Amygdala (tissue), 56 donors: ENCODE results near the gene INO80E.
A peak's percentile ranks its signal among the peaks of the same experiment; 100 is the strongest.
"Not testable (repeated sequence)": the region's sequence is repeated elsewhere in the genome, so short reads cannot be mapped to it uniquely, and the experiment has no call there.

Experiments used
- DNase-seq, 56 donors: peaks; one replicate each; lab custom pipeline; 2025; lab: John Stamatoyannopoulos, UW

INO80E gene

GRCh38 chr16:30027588-30028437 lies 31.8 kb downstream of the INO80E start:
- DNase-seq, result no peak

GRCh38 chr16:30028438-30029076 lies 32.5 kb downstream of the INO80E start:
- DNase-seq, result no peak

- peak in 1 of 56 donors; percentile 9 for DNase-seq
Measured at GRCh38 chr16:30030011-30030685, 34.1 kb downstream of the INO80E start.

- peak in 16 of 56 donors; percentile 11 to 63 (median 22) for DNase-seq
Measured at GRCh38 chr16:30030841-30031413, 34.9 kb downstream of the INO80E start, which contains the start of gene TLCD3B. TSS of gene TLCD3B (minus strand) at chr16:30031271. CDS start at chr16:30030527, 744 bp downstream.

DNA sequence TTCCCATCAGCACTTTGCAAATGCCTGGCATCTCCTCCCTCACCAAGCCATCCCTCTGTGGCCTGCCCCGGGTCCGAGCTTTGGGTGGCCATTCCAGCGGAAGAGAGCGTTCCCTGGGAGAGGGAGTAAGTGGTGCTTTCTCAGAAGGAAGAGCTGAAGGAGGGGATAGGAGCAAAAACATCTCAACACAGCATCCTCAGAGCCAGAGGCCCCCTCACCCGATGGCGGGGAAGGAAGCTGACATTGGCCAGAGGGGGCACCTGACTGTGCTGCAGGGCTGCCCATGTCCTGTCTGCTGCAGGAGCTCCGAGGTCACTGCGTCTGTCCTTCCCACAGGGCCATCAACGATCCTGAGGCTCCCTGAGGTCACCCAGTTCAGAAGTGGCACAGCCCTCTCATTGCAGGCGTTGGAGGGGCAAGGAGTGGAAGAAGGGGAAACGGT lies 35.5 kb downstream of the INO80E start:
- no peak for DNase-seq

- peak in 25 of 56 donors; percentile 5 to 67 (median 32) for DNase-seq
Measured at GRCh38 chr16:30032083-30032819, 36.2 kb downstream of the INO80E start.

DNA sequence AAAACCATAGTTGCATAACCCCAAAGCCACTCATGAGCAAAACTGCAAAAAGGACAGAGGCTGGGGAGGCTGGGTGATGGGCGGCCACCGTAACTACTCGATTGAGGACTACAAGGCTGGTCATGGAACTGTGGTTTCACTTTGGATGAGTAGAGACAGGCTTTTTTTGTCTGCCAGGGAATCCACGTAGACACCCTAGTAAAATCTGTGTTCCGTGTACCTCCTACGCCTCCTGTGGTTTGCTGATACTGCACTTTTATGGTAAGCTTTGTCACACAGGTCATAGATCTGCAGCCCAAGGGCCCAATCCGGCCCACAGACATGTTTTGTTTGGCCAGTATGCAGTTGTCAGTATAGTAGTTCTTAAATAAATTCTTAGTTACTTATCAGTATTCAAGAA lies 37.2 kb downstream of the INO80E start:
- no peak for DNase-seq

- DNase-seq, result no peak
Measured at GRCh38 chr16:30040221-30040620, 44.2 kb downstream of the INO80E start.

DNA sequence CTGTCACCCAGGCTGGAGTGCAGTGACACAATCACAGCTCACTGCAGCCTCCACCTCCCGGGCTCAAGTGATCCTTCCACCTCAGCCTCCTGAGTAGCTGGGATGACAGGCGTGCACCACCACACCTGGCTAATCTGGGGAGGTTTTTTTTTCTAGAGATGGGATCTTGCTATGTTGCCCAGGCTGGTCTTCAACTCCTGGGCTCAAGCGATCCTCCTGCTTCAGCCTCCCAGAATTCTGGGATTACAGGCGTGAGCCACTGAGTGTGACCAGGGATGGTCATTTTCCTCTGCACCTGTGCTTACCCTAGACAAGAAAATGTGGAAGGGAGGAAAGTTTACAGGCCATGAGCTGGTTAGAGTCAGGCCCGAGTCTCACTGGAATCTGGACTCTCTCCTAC lies 44.6 kb downstream of the INO80E start:
- not testable (repeated sequence) for DNase-seq

DNA sequence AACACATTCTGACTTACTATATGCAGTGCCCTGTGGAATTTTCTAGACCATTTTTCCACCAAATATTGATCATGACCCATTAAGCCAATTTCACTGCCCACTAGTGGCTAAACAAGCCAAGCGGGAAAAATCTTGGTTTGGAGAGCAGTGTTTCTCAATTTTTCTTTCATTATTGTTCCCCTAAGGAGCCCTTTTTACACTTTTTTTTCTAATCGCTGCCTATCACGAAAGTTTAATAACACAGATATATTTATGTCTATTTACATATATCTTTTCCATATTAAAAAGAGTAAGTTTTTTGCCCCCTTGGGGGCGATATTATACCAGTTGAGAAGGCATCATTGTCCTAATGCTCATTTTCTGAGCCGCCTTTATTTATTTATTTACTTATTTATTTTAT lies 45.8 kb downstream of the INO80E start:
- peak in 1 of 56 donors; percentile 6 for DNase-seq

GRCh38 chr16:30046178-30046577 lies 50.1 kb downstream of the INO80E start:
- DNase-seq, result no peak

GRCh38 chr16:30046588-30046987 lies 50.5 kb downstream of the INO80E start:
- DNase-seq, result no peak

DNA sequence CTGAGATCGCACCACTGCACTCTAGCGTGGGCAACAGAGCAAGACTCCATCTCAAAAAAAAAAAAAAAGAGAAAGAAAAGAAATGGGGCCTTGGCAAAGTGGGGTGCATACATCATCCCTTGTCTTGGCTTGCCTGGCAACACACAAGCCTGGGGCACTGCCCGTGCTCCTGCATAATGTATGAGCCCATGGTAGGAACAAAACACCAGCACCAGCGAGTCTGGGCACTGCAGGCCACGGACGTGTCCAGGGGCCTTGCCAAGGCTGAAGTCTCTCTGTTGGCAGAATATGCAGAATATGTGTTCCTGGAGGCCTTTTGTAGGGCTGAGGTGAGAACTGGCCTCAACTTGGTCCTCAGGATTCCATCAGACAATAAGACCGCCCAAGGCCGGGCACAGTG lies 53.8 kb downstream of the INO80E start:
- peak in 41 of 56 donors; percentile 10 to 90 (median 60) for DNase-seq

DNA sequence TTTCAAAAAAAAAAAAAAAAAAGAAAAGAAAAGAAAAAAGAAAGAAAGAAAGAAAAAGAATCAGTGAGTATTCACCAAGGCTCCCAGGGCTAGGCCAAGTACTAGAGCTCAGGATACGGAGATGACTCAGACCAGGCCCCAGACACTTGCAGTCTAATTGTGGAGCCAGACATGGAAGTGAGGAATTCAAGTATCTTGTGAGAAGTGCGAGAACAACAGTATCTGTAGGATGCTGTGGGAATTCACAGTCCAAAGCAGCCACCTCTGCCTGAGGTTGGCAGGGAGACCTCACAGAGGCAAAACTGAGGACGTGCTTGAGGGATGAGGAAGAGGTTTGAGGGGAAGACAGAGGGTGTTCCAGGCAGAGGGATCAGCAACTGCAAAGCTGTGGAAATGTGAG lies 55.5 kb downstream of the INO80E start:
- no peak for DNase-seq

- peak in 55 of 56 donors; percentile 17 to 94 (median 77) for DNase-seq
Measured at GRCh38 chr16:30052671-30053372, 56.8 kb downstream of the INO80E start.

DNA sequence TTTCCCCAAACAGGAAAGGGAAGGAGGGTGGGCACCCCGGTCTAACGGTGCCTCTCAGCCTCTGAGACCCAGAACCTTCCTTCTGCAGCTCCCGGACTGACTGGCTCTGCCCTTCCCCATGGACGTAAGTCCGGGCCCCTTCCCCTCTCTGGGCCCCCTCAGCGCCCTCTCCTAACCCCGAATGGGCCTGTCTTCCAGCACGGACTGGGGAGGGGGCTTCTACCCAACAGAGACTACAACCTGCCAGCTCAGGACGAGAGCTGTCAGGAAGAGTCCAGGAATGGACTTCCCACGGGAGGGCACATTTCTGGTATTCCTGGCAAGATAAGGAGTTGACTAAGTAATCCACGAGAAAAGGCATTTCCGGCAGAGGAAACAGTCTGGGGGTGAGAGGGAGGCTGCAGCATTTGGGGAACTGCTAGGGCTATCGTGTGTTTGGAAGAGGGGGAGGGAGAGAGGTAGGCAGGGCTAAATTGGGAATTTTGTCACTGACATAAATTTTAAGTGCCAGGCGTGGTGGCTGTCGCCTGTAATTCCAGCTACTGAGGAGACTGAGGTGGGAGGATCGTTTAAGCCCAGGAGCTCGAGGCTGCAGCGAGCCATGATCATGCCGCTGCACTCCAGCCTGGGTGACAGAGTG lies 57.5 kb downstream of the INO80E start:
- DNase-seq, result peak in 2 of 56 donors; percentile 12 to 43

- no peak for DNase-seq
Measured at GRCh38 chr16:30054451-30054850, 58.4 kb downstream of the INO80E start.

GRCh38 chr16:30054959-30055553 lies 59.0 kb downstream of the INO80E start:
- peak in 2 of 56 donors; percentile 12 to 15 for DNase-seq
